ENCODE results near the gene MYG1. TPM values are rescaled to one million over a fixed set of nuclear protein-coding genes. Genes with fewer than 3 reads are reported as not detected.
A peak's percentile ranks its signal among the peaks of the same experiment; 100 is the strongest.

Gene MYG1
- total and polyA plus RNA-seq, 2 of the 13 experiments (the other 11 are each of a cell fraction or from before 2014, with no cell fraction given) = 38.6 to 58.0 TPM

DNA sequence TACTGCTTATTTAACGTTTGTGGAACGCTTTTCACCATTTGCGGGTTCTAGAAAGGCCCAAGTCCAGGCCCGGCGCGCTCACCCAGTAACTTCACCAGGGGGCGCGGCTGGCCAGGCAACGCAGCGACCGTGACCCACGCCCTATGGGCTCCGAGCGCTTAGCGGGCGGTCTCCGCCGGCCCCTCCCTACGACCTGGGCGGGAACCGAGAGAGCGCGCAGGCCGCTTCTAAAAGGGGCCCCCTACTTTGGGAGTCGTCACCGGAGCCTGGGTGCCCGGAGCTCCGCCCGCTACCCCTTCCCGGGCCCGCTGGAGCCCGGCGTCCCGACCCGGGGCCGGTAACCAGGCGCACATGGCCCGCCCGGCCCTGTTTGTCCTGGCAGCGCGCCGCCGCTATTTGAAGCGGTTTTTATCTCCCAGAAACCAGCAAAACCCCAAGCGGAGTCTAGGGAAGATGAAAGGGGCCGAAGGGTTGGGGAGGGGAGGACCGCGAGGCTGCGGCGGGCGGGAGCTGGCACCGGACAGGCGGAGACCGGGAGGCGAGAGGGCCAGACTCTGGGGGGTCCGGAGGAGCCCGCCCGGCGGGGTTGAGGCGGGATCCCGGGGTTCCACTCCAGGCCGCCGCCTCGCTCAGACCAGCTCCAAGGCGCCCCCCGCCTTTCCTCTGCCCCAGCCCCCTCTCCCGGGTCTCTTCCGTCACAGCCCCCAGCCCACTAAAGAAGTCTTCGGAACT lies 25.4 kb downstream of the MYG1 start (continued):
- TF ChIP-seq, protein P1, sequence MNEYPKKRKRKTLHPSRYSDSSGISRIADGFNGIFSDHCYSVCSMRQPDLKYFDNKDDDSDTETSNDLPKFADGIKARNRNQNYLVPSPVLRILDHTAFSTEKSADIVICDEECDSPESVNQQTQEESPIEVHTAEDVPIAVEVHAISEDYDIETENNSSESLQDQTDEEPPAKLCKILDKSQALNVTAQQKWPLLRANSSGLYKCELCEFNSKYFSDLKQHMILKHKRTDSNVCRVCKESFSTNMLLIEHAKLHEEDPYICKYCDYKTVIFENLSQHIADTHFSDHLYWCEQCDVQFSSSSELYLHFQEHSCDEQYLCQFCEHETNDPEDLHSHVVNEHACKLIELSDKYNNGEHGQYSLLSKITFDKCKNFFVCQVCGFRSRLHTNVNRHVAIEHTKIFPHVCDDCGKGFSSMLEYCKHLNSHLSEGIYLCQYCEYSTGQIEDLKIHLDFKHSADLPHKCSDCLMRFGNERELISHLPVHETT (CRISPR knock-in tag; conservative IDR thresholded peaks at IDR 0.05) = peak; percentile 93
- TF ChIP-seq ELF3 (CRISPR knock-in tag; IDR thresholded peaks at IDR 0.05) (no peak; the same call in 1 of the 2 replicates), ZNF737 (CRISPR knock-in tag; IDR thresholded peaks at IDR 0.05; ENCODE audit: borderline replicate concordance) (no peak), ZNF572 (CRISPR knock-in tag; IDR thresholded peaks at IDR 0.05) (no peak), JUND (CRISPR knock-in tag; IDR thresholded peaks at IDR 0.05) (0 out of 2 replicates have a peak, but pooled peaks have one; percentile 28), CBFB (CRISPR knock-in tag; IDR thresholded peaks at IDR 0.05) (peak; percentile 37; the same call in 1 of the 2 replicates), ZNF720 (CRISPR knock-in tag; IDR thresholded peaks at IDR 0.05) (no peak), RNF2 (conservative IDR thresholded peaks at IDR 0.05; ENCODE audit: low read depth) (peak; percentile 86), ZNF841 (CRISPR knock-in tag; IDR thresholded peaks at IDR 0.05; ENCODE audit: borderline replicate concordance) (no peak), RXRB (CRISPR knock-in tag; IDR thresholded peaks at IDR 0.05; ENCODE audit: borderline replicate concordance) (peak; percentile 47; the same call in 1 of the 2 replicates), GZF1 (CRISPR knock-in tag; IDR thresholded peaks at IDR 0.05) (no peak; the same call in 1 of the 2 replicates), MAZ (IDR thresholded peaks at IDR 0.05; ENCODE audit: borderline replicate concordance, low read depth, low read length) (peak; percentile 71; the same call in 1 of the 2 replicates), MAZ (CRISPR knock-in tag; IDR thresholded peaks at IDR 0.05; ENCODE audit: low read depth) (peak; percentile 94), EHMT2 (IDR thresholded peaks at IDR 0.05; ENCODE audit: borderline replicate concordance, low read depth, low read length) (no peak), IRF2 (CRISPR knock-in tag; IDR thresholded peaks at IDR 0.05) (peak; percentile 46; the same call in 1 of the 2 replicates), THAP11 (CRISPR knock-in tag; IDR thresholded peaks at IDR 0.05) (peak; percentile 64), ZNF589 (CRISPR knock-in tag; conservative IDR thresholded peaks at IDR 0.05) (no peak), CHD4 (IDR thresholded peaks at IDR 0.05; ENCODE audit: borderline replicate concordance, low read length) (no peak), ARID2 (CRISPR knock-in tag; IDR thresholded peaks at IDR 0.05; ENCODE audit: borderline replicate concordance) (peak; percentile 20; the same call in 1 of the 2 replicates), BRD4 (CRISPR knock-in tag; IDR thresholded peaks at IDR 0.05) (peak; percentile 68), HNF4A (CRISPR knock-in tag; IDR thresholded peaks at IDR 0.05) (peak; percentile 70), MED8 (CRISPR knock-in tag; IDR thresholded peaks at IDR 0.05; ENCODE audit: insufficient replicate concordance) (peak; percentile 81), FOXA3 (CRISPR knock-in tag; IDR thresholded peaks at IDR 0.05) (peak; percentile 32; the same call in 1 of the 2 replicates)
- TF ChIP-seq, protein P2, sequence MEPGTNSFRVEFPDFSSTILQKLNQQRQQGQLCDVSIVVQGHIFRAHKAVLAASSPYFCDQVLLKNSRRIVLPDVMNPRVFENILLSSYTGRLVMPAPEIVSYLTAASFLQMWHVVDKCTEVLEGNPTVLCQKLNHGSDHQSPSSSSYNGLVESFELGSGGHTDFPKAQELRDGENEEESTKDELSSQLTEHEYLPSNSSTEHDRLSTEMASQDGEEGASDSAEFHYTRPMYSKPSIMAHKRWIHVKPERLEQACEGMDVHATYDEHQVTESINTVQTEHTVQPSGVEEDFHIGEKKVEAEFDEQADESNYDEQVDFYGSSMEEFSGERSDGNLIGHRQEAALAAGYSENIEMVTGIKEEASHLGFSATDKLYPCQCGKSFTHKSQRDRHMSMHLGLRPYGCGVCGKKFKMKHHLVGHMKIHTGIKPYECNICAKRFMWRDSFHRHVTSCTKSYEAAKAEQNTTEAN (CRISPR knock-in tag; conservative IDR thresholded peaks at IDR 0.05) = no peak
- TF ChIP-seq, protein P3, sequence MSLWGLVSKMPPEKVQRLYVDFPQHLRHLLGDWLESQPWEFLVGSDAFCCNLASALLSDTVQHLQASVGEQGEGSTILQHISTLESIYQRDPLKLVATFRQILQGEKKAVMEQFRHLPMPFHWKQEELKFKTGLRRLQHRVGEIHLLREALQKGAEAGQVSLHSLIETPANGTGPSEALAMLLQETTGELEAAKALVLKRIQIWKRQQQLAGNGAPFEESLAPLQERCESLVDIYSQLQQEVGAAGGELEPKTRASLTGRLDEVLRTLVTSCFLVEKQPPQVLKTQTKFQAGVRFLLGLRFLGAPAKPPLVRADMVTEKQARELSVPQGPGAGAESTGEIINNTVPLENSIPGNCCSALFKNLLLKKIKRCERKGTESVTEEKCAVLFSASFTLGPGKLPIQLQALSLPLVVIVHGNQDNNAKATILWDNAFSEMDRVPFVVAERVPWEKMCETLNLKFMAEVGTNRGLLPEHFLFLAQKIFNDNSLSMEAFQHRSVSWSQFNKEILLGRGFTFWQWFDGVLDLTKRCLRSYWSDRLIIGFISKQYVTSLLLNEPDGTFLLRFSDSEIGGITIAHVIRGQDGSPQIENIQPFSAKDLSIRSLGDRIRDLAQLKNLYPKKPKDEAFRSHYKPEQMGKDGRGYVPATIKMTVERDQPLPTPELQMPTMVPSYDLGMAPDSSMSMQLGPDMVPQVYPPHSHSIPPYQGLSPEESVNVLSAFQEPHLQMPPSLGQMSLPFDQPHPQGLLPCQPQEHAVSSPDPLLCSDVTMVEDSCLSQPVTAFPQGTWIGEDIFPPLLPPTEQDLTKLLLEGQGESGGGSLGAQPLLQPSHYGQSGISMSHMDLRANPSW (CRISPR knock-in tag; IDR thresholded peaks at IDR 0.05; ENCODE audit: borderline replicate concordance) = peak; percentile 22; the same call in 1 of the 2 replicates

Measured in HepG2 (cell line).